HCEC 1CT (cell line): Measurements from ENCODE around the gene ZGRF1.
"Not testable (repeated sequence)": the region's sequence is repeated elsewhere in the genome, so short reads cannot be mapped to it uniquely, and the experiment has no call there.

Source experiments
- DNase-seq: peaks from one replicate; pipeline ENCODE4 v3.0.0-alpha.2; 2017

Gene ZGRF1

DNA sequence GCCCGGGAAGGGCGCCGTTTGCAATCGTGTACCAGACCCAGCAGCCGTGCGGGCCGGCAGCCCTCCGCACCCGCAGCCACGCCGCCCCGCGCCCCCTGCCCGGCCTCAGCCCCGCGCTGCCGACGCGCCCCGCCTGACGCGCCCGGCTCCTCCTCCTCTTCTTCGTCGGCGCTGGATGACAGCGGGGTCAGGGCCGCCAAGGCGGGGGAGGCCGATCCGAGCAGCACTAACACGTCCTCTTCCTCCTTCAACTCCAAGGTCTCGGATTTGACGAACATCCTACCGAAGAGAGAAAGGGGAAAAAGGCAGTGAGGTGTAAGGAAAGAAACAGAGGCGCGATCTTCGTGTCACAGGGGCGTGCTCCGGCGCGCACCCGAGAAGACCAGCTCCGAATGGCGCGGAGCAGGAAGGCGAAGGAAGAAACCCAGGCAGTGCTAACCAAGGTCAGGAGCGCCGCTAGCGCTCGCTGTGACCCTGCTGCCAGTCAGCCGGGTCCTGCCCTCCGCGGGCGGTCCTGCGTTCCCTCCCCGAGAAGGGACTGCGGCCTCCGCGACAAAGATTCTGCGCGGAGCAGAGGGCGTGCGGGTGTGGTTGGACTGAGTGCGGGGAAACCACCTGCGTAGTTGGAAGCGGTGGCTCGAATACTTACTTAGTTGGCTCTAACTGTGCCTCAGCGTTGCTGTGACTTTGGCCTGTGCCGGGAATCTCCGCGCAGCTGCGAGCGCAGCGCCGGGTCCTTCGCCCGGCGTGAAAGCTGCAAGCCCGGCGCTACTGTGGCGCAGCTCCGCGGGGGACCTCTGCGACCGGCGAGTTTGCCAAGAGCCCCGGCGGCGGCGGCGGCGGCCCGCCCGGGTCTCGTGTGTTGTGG is 121.3 kb downstream of the ZGRF1 start:
- no peak for DNase-seq

DNA sequence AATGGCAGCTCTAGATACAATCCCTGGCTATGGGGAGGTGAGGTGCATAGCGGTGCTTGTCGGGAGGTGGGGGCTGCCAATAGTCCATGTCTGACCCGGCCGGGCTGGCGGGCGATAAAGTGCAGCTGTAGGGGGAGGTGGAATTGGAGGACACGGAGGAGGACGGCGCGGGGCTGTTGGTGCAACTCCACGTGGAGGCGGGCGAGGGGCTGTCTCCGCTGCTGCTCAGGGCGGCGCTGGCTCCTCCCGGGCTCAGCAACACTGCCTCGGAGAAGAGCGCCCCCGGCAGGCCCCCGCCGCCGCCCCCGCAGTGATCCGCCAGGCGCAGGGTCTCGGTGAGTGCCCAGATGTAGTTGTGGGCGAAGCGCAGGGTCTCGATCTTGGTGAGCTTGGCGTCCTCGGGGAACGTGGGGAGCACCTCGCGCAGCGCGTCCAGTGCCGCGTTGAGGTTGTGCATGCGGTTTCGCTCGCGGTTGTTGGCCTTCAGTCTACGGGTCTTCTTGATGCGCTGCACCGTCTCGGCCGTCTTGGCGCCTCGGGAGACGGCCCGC is 122.0 kb downstream of the ZGRF1 start:
- DNase-seq, result no peak

DNA sequence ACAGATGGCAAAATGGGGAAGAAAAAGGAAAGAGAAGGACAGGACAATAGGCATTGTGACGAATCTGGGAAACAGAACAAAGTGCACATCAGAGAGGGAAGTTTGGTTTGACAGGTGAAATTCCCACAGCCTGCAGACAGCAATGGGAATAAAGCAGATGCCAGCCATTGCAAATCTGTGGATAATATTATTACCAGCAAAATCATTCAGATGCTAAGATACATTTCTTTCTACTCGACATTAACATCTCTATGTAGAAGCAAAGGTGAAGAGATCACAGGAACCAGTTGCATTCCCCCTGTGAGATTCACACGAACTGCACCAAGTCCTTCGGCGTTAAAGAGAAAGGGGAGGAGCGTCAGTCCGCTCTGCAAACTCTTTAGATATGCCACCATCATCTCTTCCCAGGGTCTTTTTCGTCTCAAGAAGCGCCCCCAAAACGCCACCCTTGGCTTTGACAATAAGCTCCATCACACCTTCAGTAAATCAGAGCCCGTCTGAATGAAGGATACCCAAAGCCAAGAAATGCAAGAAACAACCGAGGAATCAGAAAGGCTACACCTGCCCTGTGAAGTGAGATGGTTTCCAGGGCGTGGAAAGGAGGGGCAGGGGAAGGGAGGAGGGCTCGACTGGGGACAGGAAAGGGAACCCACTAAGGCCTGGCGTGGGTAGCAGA is 122.6 kb downstream of the ZGRF1 start:
- no peak for DNase-seq

DNA sequence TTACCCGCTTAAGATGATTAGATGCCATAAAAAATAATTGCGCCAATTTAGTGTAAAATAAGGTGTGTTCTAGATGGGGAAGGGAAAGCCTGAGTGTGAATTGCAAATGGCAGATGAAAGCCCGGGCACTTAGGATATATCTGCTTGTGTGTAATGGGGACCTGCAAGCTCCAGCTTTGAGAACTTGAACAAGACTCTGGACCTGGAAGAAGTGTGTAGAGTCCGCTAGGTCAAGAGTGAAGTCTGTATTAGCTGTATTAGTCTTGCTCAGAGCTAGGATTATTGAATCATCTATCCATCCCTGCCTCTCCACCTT is 124.9 kb downstream of the ZGRF1 start:
- DNase-seq, result no peak

DNA sequence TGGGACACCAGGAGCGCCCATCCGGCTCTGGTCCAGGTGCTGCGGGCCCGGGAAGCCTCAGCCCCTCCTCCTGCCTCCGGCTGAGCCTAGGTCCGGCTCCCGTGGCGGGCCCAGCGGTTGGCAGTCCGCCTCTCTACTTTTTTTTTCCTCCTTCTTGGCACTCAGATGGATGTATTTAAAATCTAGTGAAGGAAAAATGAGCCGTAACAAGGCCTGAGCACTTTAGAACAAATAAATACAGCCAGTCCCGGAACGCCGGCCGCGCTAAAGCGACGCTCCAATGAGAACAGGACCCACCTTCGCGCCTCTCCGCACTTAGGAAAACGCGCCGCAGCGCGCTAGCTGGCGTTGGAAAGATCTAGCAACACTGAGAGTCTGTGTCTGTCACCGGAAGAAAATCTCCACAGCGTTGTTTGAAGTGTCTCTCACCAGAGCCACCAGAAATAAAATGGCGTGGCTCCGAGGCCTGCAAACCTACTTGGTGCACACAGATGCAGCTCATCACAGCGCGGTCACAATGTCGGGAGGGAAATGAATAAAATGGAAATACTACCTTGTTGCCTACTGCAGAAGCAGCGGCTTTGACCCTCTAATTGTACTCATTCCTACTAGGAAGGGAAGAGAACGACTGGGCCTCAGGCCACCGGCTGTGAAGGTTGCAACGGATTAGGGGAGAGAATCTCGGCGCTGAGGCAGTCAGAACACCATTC is 125.5 kb downstream of the ZGRF1 start:
- DNase-seq, result no peak

DNA sequence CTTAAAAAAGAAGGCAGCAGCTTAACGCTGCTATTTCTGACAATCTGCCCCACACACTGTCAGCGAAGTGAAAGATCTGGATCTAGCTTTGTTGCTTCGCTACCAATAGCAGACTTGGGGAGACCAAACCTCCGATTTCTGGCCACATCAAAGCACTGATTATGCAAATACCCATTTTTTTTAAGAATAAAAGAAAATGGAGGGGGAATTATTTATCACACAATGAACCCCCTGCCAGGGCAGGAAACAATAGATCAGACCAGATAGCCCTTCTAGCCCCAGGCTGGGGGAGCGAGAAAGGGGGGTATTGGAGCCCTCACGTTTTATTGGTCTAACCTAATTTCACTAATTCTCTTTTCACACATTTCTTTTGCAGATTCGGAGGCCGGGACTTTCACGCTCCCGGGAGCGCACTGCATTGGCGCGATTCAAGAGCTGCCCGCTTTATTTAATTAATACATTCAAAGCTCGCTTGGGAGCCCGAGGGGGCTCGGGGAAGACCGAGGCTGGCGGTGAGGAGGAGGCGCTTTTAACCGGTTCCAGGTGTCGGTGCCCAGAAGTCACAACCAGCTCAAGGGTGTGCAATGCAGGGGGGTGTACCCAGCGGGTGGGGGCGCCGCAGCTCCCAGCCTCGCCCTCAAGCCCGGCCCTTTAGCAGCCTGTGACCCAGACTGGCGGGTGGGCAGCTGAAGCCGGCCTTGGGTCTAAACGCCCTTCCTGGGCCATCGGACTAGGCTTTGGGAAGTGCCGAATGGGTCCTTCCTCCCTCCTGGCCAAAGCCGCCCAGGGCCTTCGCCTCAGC is 126.2 kb downstream of the ZGRF1 start:
- DNase-seq, result no peak

DNA sequence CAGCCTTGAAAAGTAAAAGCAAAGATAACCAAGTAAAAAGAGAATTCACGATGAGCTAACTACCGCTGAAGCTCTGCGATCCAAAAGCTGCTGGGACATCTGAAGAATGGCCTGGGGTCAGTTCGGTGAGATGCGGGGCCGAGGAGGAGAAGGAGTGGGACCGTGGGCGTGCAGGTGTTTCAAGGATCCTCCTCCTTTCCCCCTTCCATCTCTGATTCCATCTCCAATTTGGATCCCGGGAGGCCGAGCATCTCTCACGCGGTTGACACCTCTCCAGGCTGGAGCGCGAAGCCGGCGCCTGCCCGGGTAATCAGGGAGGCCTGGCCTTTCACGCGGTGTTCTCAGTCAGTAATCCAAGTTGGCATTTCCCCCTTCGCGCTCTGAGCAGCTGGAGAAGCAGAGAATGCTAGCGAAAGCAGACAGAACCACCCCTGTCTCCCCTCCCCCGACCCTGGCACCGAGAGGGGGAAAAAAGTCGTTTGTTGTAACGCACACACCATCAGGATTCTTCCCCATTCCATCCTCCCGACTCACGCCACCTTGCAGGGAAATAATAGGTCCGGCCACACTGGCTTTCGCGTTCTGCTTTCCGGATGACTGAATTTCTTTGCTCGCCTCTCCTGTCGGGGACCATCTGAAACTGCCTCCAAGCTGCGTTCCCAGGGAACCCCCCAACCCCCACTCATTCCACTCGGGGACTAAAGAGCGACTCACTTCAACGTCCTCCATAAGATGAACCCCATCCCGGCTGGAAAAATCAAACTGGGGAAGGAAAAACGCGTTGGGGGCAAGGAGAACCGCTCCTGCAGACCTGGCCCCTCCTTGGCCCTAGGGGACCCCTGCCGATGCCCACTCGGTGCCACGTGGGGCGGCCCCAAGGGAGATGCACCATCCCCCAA is 127.2 kb downstream of the ZGRF1 start:
- DNase-seq, result no peak

DNA sequence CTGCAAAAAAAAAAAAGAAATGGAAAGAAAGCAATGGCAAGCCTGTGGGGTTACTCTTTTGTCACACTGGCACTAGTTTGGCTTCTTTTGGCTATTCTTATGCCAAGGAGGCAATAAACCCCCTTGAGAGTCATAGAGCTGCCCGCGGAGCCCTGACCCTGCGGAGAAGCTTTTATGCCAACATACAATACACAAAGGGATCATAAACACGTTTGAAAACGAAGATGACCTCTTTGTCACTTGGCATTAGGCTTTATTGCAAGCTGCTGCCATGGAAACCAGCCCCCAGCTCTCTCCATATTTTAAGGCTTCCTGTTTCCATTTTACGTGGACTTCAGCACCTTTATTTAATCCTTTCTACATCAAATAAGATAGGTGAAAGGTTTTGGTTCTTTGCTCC is 128.4 kb downstream of the ZGRF1 start:
- DNase-seq, result no peak

DNA sequence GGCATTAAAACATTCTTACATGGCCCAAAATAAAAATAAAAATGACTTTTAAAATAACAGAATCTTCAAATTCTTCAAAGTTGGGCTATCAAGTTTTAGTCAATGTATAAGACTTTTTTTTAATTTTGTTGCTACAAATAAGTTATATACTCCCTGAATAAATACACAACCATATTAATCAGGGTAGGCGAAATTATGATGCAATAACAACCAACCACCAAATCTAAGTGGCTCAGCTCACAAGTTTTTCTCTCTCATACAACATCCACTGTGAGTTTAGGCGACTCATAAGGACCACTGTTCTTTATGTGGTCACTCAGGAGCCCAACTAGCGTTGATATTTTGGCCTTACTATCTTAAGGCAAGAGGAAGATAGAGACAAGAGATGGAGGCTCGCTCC is 131.9 kb downstream of the ZGRF1 start:
- no peak for DNase-seq

DNA sequence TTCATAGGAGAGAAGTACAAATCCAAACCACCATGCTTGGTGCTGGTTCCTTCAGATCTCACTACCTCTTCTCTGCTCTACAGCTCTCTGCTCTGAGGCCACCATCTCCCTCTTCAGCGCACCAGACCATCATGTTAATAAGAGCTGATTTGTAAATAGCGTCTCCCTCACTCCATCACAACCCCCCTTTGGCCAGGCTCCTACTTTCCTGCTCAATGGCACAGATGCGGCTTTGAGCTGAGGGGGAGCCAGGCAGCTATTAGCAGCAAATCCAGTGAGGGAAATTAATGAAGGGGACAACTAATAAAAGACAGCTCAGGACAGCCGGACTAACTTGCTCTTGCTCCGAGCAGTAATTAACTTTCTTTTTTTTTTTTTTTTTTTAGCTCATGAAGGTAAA is 133.8 kb downstream of the ZGRF1 start:
- no peak for DNase-seq

DNA sequence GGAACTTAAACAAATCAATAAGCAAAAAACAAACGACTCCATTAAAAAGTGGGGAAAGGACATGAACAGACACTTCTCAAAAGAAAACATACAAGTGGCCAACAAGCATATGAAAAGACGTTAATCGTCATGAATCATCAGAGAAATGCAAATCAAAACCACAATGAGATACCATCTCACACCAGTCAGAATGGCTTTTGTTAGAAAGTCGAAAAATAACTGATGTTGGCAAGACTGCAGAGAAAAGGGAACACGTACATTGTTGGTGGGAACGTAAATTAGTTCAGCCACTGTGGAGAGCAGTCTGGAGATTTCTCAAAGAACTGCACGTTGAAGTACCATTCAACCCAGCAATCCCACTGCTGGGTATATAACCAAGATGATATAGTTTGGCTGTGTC is 144.4 kb downstream of the ZGRF1 start:
- no peak for DNase-seq

DNA sequence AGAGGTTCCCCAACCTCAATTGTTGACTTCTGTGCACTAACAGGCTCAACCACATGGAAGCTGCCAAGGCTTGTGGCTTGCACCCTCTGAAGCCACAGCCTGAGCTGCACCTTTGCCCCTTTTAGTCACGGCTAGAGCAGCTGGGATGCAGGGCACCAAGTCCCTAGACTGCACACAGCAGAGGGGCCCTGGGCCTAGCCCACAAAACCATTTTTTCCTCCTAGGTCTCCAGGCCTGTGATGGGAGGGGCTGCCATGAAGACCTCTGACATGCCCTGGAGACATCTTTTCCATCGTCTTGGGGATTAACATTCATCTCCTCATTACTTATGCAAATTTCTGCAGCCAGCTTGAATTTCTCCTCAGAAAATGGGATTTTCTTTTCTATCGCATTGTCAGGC is 145.9 kb downstream of the ZGRF1 start:
- DNase-seq, result not testable (repeated sequence)
